Mesenchymal stem cell (in vitro differentiated cells and primary cell): Measurements from ENCODE around the gene TREM2.

Source experiments
- DNase-seq: peaks from one replicate; pipeline ENCODE4 v3.0.0-alpha.2; 2013
- H2AFZ ChIP-seq: one replicate; pipeline ENCODE4 v1.6.1; 2013; ENCODE audit warnings: low read depth, mild to moderate bottlenecking, control low read depth, inconsistent platforms, low read length, moderate library complexity
- H2AK5ac ChIP-seq: 2 replicates; pipeline ENCODE4 v1.6.1; 2013; ENCODE audit warnings: low read length, moderate library complexity, mild to moderate bottlenecking, inconsistent platforms; ENCODE audit not compliant: severe bottlenecking
- H2BK120ac ChIP-seq: one replicate; pipeline ENCODE4 v1.6.1; 2013; ENCODE audit warnings: low read depth, mild to moderate bottlenecking, inconsistent platforms, low read length, moderate library complexity
- H2BK12ac ChIP-seq, 2 experiments: one replicate each; pipeline ENCODE4 v1.6.1; 2013; ENCODE audit warnings: inconsistent platforms in 2 of 2, low read length in 2 of 2, mild to moderate bottlenecking in 2 of 2, moderate library complexity in 2 of 2, control low read depth in 1 of 2
- H2BK15ac ChIP-seq: one replicate; pipeline ENCODE4 v1.6.1; 2013; ENCODE audit warnings: mild to moderate bottlenecking, low read depth, inconsistent platforms; ENCODE audit not compliant: poor library complexity, severe bottlenecking
- H2BK5ac ChIP-seq: 2 replicates; pipeline ENCODE4 v1.6.1; 2013; ENCODE audit warnings: low read depth, mild to moderate bottlenecking, low read length, control low read depth, inconsistent platforms; ENCODE audit not compliant: poor library complexity, severe bottlenecking
- H3K14ac ChIP-seq, 2 experiments: one replicate each; pipeline ENCODE4 v1.6.1; 2013; ENCODE audit warnings: inconsistent platforms in 2 of 2, low read length in 2 of 2, control low read depth in 1 of 2, mild to moderate bottlenecking in 1 of 2, moderate library complexity in 1 of 2
- H3K18ac ChIP-seq, 2 experiments: one replicate each; pipeline ENCODE4 v1.6.1; 2013; ENCODE audit warnings: inconsistent platforms in 2 of 2, low read length in 2 of 2, control low read depth in 1 of 2, low read depth in 1 of 2, mild to moderate bottlenecking in 1 of 2
- H3K23ac ChIP-seq, 2 experiments: one replicate each; pipeline ENCODE4 v1.6.1; 2013; ENCODE audit warnings: inconsistent platforms in 2 of 2, low read length in 2 of 2, mild to moderate bottlenecking in 2 of 2, moderate library complexity in 2 of 2, control low read depth in 1 of 2
- H3K27ac ChIP-seq: 2 replicates; pipeline ENCODE4 v1.5.1; 2013; ENCODE audit warnings: mild to moderate bottlenecking, moderate library complexity, low read length, control low read depth, inconsistent platforms; ENCODE audit not compliant: poor library complexity, severe bottlenecking
- H3K27me3 ChIP-seq, 2 experiments: 2 replicates each; pipeline versions ENCODE4 v1.6.1 to v1.7.0; 2013; ENCODE audit warnings: low read length in 2 of 2, mild to moderate bottlenecking in 2 of 2, moderate library complexity in 2 of 2, control low read depth in 1 of 2, inconsistent platforms in 1 of 2; ENCODE audit not compliant: control insufficient read depth in 1 of 2, insufficient read depth in 1 of 2
- H3K36me3 ChIP-seq, 2 experiments: 2 replicates each; pipeline versions ENCODE4 v1.6.1 to v1.7.0; 2013; ENCODE audit warnings: low read length in 2 of 2, control low read depth in 1 of 2, inconsistent platforms in 1 of 2, low read depth in 1 of 2, mild to moderate bottlenecking in 1 of 2; ENCODE audit not compliant: insufficient read depth in 2 of 2, control insufficient read depth in 1 of 2
- H3K4ac ChIP-seq, 2 experiments: one replicate each; pipeline ENCODE4 v1.6.1; 2013; ENCODE audit warnings: inconsistent platforms in 2 of 2, low read length in 2 of 2, mild to moderate bottlenecking in 2 of 2, moderate library complexity in 2 of 2, control low read depth in 1 of 2, low read depth in 1 of 2
- H3K4me1 ChIP-seq: 2 replicates; pipeline ENCODE4 v1.6.1; 2013; ENCODE audit warnings: low read depth, low read length, control low read depth; ENCODE audit not compliant: control insufficient read depth, insufficient read depth
- H3K4me2 ChIP-seq: 2 replicates; pipeline ENCODE4 v1.6.1; 2013; ENCODE audit warnings: low read length, mild to moderate bottlenecking, inconsistent platforms; ENCODE audit not compliant: poor library complexity, severe bottlenecking
- H3K4me3 ChIP-seq, 2 experiments: 2 replicates each; pipeline versions ENCODE4 v1.5.1 to v1.7.0; 2013; ENCODE audit warnings: low read length in 2 of 2, mild to moderate bottlenecking in 2 of 2, control low read depth in 1 of 2, low read depth in 1 of 2; ENCODE audit not compliant: insufficient read depth in 1 of 2
- H3K79me1 ChIP-seq: replicated peaks from 2 replicates; pipeline ENCODE4 v1.6.1; 2013; ENCODE audit warnings: mild to moderate bottlenecking, control low read depth, low read length, inconsistent platforms; ENCODE audit not compliant: poor library complexity, severe bottlenecking
- H3K9ac ChIP-seq: 2 replicates; pipeline ENCODE4 v1.7.0; 2013; ENCODE audit warnings: mild to moderate bottlenecking, low read length, moderate library complexity
- H3K9me3 ChIP-seq: 2 replicates; pipeline ENCODE4 v1.7.0; 2013; ENCODE audit warnings: mild to moderate bottlenecking, low read length; ENCODE audit not compliant: control insufficient read depth
- H4K8ac ChIP-seq: one replicate; pipeline ENCODE4 v1.6.1; 2013; ENCODE audit warnings: inconsistent platforms, mild to moderate bottlenecking, low read length, moderate library complexity
- H4K91ac ChIP-seq: one replicate; pipeline ENCODE4 v1.6.1; 2013; ENCODE audit warnings: mild to moderate bottlenecking, low read length, inconsistent platforms
- WGBS: methylation state at CpG from one replicate; pipeline ENCODE4 v1.1.7; 2013; ENCODE audit warnings: mixed read lengths; 5-methylcytosine and 5-hydroxymethylcytosine counted together

Gene TREM2

GRCh38 chr6:41187924-41188886, 25.3 kb upstream of the TREM2 start:
- H3K9me3 ChIP-seq: peaks cover 12% of the 10 kb centered on the region
- H3K4me3 ChIP-seq: no peak overlapping the region
- H3K36me3 ChIP-seq: no peaks in the 10 kb centered on the region
- H4K8ac ChIP-seq: no peak overlapping the region
- H2BK5ac ChIP-seq: no peak overlapping the region
- no peak overlapping the region for H3K27ac ChIP-seq
- no peaks in the 10 kb centered on the region for H3K79me1 ChIP-seq
- H3K4me1 ChIP-seq: no peaks in the 10 kb centered on the region
- no peak overlapping the region for H2BK12ac ChIP-seq
- no peak overlapping the region for H2AK5ac ChIP-seq
- no peak overlapping the region for H3K4ac ChIP-seq
- no peak overlapping the region for H3K18ac ChIP-seq
- H2AFZ ChIP-seq: no peak overlapping the region
- no peak overlapping the region for H3K14ac ChIP-seq
- no peak overlapping the region for H2BK15ac ChIP-seq
- H3K4me2 ChIP-seq: no peak overlapping the region
- no peak overlapping the region for H3K9ac ChIP-seq
- no peak for DNase-seq
- WGBS: 77% methylated on average over 8 of the region's 8 CpGs
- no peak overlapping the region for H4K91ac ChIP-seq
- no peak overlapping the region for H2BK120ac ChIP-seq
- no peak overlapping the region for H3K23ac ChIP-seq
- peaks cover 31 to 36% of the 10 kb centered on the region in 2 experiments for H3K27me3 ChIP-seq

GRCh38 chr6:41186031-41186562, 23.2 kb upstream of the TREM2 start:
- Histone ChIP-seq H2BK120ac (no peak overlapping the region), H3K9ac (no peak overlapping the region), H2AK5ac (no peak overlapping the region), H3K18ac (no peak overlapping the region), H3K4me3 (no peak overlapping the region), H3K4ac (no peak overlapping the region), H3K79me1 (no peaks in the 10 kb centered on the region), H2AFZ (no peak overlapping the region), H3K27me3 (peaks cover 29 to 39% of the 10 kb centered on the region in 2 experiments), H3K4me2 (no peak overlapping the region), H2BK15ac (no peak overlapping the region), H3K9me3 (peaks cover 12% of the 10 kb centered on the region), H3K4me1 (peaks cover 5% of the 10 kb centered on the region), H4K91ac (no peak overlapping the region), H3K14ac (no peak overlapping the region), H3K36me3 (no peaks in the 10 kb centered on the region), H2BK12ac (no peak overlapping the region), H3K27ac (no peak overlapping the region), H3K23ac (no peak overlapping the region), H4K8ac (no peak overlapping the region), H2BK5ac (no peak overlapping the region)
- DNase-seq: no peak
- 83% methylated on average over 7 of the region's 10 CpGs for WGBS

GRCh38 chr6:41184761-41185160, 21.8 kb upstream of the TREM2 start:
- Histone ChIP-seq H3K14ac (no peak overlapping the region), H2AK5ac (no peak overlapping the region), H2BK12ac (no peak overlapping the region), H3K4me2 (no peak overlapping the region), H3K18ac (no peak overlapping the region), H2BK5ac (no peak overlapping the region), H3K27me3 (peaks cover 29 to 49% of the 10 kb centered on the region in 2 experiments), H3K27ac (no peak overlapping the region), H2BK15ac (no peak overlapping the region), H3K4me3 (no peak overlapping the region), H3K9me3 (peaks cover 6% of the 10 kb centered on the region), H3K9ac (no peak overlapping the region), H4K91ac (no peak overlapping the region), H4K8ac (no peak overlapping the region), H3K4me1 (peaks cover 5% of the 10 kb centered on the region), H3K36me3 (no peaks in the 10 kb centered on the region), H2AFZ (no peak overlapping the region), H3K4ac (no peak overlapping the region), H3K23ac (no peak overlapping the region), H2BK120ac (no peak overlapping the region), H3K79me1 (no peaks in the 10 kb centered on the region)
- DNase-seq: no peak
- 90% methylated on average over 7 of the region's 7 CpGs for WGBS
